ENCODE data around the gene PKD2L2.
"Not testable (repeated sequence)": the region's sequence is repeated elsewhere in the genome, so short reads cannot be mapped to it uniquely, and the experiment has no call there.

Gene PKD2L2

DNA sequence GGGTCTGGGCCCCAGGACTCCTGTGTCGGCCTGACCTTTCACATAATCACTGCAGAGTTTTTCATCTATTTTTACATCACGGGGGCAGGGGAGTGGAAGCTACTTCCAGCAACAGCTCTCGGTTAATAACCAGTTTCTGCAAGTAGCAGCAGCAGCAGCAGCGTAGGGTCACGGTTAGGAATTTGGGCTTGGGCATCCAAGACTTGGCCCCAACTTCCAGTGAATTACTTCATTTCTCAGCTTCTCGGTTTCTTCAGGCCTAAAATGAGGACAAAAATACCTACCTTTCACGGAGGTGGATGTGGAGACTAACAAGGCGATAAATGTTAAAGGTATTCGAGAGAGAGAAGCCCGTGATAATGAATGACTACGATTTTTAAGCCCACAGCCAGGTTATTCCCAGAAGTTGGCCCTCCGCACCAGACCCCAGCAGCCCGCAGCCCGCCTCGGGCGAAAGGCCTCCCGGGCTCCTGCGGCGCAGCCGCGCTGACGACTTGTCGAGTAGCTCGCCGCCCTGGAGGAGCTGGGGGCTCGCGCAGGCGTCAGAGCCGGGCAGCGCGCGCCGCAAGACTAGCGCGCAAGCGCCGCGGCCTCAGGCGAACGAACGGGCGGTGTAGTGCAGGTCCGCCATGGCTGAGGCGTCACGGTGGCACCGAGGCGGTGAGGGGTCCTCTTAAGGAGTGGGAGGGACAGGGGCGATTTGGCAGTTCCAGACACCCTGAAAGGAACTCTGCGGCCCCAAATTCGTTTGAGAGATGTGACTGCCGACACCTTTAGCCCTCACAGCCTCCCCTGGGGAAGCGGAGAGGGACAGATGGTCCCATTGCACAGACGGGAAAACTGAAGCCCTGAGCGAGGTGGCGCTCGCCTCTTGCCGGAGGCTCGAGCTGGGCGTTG, at the start of gene PKD2L2:
Gene PKD2L2 (plus strand): TSS at position 595 of the 897 bp plus-strand sequence. CDS start 35 bp downstream, at position 630.
- no peak for DNase-seq

DNA sequence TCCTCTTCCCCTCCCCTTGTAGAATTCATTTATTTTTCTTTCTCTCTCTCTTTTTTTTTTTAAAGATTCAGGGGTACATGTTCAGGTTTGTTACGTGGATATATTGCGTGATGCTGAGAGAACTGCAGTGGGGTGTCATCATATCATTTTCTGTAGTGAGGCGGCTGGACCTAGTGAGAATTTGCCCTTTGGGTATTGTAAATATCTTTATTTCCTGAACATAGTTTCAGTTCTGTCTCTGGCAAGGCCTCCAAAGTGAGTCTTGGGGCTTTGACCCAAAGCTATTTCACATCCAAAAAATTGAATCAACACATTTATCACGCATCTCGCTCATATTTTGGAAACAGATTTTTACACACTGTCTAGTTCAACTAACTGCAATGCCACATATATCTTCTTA, 47.0 kb upstream of the PKD2L2 start:
- no peak for DNase-seq

DNA sequence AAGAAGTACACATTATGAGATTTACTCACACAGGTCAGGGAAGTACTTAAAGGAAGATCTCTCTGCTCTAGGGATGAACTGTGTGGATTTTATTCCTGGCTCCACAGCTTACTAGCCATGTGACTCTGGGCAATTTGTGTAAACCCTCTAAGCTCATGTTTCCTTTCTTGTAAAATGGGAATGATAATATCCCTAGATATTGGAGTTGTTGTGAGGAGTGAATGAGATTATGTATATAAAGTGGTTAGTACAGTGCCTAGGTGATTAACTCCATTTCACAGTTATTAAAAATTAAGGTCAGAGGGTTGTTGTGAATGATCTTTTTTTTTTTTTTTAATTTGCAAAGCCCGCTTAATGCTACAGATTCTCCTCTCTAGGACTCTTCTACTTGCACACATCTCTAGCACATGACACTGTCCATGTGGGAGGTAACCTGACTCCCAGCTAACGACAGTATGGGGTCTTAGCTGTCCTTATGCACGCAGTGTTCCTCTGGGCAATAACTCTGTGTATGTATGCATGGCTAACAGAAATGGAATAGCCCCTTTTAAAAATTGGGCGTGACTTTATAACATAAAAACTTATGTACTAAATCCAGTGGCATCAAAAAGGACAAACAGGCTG, 45.5 kb upstream of the PKD2L2 start:
- no peak for DNase-seq

DNA sequence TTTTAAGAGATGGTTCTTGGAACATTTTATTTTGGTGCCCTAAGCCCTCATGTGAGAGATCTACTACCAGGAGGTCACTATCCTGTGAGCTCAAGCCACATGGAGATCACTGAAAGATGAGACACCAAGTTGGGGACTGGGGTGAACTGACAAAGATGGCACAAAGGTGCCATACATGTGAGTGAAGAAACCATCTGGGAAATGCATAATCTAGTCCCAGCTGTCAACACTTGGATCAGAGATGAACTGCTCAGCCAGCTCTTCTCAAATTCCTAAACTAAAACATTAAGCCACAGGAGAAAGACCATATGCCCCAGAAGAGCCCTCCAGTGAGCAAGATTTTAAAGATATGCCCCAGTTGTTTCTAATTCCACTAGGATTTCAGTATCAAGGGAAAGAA, 43.8 kb upstream of the PKD2L2 start:
- DNase-seq: no peak

DNA sequence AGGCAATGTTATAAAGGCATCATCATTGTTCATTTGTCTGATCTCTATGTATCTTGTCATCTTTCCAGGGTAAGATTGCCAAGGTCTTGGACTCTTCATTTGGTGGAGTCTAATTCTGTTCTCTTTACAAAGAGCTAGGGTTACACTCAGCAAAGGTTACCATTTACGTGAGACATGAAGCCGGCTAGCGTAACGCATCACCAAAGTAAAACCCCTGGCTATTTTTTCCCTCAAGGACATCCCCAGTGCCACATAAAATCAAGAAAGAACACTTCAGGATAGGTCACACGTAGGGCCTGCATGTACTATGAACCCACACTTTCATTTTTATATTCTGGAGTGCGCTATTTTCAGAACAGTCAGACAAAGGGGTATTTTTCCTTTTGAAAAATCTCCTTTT, 41.6 kb upstream of the PKD2L2 start:
- peak; percentile 4 to 12 for DNase-seq

DNA sequence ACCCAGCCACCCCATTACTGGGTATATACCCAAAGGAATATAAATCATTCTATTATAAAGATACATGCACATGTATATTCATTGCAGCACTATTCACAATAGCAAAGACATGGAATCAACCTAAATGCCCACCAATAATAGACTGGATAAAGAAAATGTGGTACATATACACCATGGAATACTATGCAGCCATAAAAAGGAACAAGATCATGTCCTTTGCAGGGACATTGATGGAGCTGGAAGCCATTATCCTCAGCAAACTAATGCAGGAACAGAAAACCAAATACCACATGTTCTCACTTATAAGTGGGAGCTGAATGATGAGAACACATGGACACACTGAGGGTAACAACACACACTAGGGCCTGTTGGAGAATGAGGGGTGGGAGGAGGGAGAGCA, 36.1 kb upstream of the PKD2L2 start:
- DNase-seq: not testable (repeated sequence)

DNA sequence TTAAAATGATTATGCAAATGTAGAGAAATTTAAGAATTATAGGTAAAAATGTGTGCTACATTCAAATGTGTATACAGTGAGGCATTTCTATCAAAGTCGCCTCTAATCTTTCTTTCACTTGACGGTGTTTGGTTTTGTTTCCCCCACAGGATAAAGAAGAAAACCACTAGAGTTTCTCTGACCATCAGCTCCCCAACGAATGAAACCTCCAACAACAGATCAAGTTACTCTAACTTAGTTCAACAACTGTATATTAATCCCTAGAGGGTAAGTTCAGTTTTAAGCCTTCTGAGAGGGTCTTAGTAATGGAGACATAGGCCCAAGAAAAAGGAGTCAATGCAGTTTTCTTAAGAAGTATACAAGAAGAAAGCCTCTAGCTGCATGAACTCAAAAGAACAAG, 33.1 kb upstream of the PKD2L2 start:
- no peak for DNase-seq

DNA sequence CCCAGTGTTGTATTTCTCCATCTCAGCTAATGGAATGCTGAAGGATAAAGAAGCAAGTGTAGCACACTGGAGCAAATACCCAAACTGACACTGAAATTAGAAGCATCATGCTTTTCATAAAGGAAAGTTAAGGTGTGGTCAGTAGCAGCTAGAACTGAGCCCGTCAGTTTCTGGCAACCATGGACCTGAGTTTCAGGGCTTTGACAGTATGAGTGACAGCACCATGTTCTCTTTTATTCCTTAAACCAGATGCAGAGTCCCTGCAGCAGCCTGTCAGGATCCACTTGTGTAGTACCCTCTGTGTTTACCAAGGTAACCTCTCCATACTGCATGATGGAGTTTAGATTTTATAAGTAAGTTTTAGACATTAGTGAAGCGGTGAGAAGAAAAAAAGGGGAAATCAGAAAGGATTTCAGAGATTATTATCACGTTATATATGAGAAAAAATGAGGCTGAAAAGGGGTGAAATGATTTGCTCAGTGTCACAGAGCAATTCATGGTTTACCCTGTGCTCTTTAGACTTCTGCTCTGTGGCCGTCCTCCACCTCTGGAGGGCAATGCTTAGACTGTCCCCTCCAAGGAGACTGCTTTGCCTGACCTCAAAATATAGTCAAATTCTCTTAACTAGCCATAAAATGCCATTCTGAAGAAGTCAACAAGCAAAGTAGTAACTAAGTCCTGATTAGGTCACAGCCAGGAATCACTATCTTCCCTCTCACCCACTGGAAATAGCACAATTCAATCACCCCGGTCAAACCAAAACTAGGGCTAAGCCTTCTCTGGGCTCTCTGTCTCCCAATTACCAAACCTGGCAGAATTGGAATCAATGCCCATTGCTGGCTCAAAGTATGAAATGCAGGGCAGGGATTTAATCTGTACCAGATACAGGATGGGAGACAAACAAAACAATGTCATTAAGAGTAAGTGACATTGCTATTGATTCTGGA, 32.1 kb upstream of the PKD2L2 start:
- DNase-seq: no peak

GRCh38 chr5:137858223-137858916, 30.9 kb upstream of the PKD2L2 start:
- no peak for DNase-seq

- DNase-seq: no peak
Observed at GRCh38 chr5:137858954-137859353, 30.3 kb upstream of the PKD2L2 start.

DNA sequence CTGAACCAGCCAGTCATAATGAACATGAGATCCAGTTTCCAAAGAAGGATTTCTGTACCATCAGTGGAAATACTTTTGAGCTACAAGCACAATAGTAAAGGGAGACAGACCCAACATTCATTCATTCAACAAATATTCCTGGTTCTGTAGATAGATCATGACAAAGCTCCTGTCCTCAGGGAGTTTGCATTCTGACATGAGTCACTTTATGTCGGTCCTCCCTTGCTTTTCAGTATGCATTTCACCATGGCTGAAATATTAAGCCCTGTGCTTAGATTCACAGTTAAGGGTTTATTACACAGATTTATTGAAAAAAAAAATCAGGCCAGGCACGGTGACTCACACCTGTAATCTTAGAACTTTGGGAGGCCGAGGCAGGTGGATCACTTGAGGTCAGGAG, 27.0 kb upstream of the PKD2L2 start:
- no peak for DNase-seq

DNA sequence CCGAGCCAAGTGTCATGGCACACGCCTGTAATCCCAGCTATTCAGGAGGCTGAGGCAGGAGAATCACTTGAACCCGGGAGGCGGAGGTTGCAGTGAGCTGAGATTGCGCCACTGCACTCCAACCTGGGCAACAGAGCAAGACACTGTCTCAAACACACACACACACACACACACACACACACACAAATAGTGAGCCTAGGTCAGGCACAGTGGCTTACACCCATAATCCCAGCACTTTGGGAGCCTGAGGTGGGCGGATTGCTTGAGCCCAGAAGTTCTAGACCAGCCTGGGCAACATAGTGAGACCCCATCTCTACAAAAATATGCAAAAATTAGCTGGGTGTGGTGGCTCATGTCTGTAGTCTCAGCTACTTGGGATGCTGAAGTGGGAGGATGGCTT, 25.6 kb upstream of the PKD2L2 start:
- DNase-seq: not testable (repeated sequence)

GRCh38 chr5:137866541-137867388, 22.5 kb upstream of the PKD2L2 start:
- DNase-seq: no peak

DNA sequence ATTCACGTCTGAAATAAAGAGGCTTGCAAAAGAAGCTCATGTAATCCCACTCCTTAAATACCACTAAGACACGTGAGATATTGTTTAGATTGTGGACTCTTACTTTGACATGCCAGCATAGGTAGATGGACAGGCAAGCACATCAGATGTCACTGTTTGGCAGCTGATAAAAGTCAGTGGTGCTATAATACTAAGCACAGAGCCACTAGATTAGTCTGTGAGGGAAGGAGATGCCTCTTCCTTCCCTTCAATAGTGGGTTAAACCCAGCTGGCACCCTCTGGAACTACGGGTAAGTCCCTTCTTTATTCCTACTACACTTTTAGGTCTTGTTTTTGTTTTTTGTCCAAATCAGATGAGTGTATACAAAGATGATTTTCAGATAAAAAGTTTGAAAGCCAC, 21.6 kb upstream of the PKD2L2 start, which contains the start of gene MYOT:
Gene MYOT (plus strand): TSS at position 197 of the 400 bp plus-strand sequence. CDS start 2,792 bp downstream, outside the sequence.
- no peak for DNase-seq

GRCh38 chr5:137870647-137871339, 18.5 kb upstream of the PKD2L2 start:
- DNase-seq: no peak

DNA sequence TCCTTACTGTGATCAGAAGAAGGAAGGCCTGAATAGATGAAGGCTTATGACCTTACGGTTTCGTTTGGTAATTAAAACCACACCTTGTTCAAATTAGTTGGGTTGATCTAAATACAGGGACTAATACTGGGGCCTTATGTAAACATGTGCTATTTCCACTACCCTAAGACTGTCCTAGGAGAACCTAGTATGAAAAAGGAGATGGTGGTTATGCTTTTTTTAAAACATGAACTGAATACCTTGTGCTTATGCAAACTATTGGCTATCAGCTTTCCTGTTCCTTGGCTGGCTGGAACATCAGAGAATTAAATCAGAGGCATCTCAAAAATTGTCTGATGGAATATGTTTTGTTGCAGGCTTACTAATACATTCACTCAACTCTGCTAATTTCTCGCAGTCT, 17.7 kb upstream of the PKD2L2 start:
- no peak for DNase-seq

DNA sequence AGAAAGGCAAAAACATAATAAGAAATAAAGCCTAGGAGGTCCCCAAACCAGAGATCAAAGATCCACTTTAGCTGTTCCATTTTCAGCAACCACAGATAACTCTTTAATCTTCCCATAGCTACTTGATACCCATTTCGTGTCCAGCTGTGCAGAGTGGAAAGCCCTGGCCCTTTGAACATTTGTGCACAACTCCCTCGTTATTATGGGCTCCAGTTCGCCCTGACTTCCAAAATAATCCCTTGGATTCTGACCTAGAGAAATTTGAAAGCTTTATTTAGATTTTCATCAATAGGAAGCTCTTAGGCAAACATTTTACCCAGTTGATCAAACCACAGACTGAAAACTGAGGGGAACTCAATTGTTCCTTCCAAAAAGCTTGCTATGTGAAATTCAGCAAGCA, 16.8 kb upstream of the PKD2L2 start:
- DNase-seq: no peak

- no peak for DNase-seq
Observed at GRCh38 chr5:137876101-137876500, 13.2 kb upstream of the PKD2L2 start.

GRCh38 chr5:137880313-137880712, 8.9 kb upstream of the PKD2L2 start:
- DNase-seq: no peak

DNA sequence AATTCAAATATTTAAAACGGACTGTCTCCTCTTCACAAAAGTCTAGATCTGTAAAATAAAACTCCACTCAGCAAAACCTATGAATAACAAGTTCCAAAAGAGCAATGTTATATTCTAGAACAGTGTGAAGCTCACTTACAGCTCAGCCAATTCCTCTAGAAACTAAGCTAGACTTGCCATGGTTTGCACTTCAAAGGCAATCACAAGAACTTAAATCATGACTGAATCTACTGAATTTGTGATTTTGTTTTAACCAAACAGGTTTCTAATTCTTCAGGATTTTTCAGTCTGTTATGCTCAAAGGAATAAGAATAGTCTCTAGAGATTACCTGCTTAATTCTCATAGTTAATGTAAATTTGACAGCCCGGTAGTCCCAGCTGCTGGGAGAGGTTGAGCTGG, 1.4 kb upstream of the PKD2L2 start:
- no peak for DNase-seq

DNA sequence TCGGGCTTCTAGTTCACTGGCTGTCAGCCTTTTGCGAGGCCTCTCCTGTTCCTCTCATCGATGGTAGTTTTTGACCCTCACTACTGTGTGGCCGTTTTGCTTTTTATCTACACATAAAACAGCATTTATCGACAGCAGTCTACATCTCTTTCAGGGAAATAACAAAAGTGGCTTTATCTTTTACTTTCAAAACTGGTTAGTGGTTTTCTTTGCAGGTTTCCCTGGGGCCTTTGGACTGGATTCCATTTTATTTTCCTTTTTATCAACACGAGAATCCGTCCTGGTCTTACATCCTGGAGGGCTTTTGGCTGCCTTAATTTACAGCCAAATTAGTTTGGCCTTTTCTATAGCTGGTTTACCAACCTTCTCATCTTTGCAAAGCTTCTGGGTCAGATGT, 793 bp upstream of the PKD2L2 start:
- DNase-seq: no peak
